ENCODE data around the gene FRAS1.

DNA sequence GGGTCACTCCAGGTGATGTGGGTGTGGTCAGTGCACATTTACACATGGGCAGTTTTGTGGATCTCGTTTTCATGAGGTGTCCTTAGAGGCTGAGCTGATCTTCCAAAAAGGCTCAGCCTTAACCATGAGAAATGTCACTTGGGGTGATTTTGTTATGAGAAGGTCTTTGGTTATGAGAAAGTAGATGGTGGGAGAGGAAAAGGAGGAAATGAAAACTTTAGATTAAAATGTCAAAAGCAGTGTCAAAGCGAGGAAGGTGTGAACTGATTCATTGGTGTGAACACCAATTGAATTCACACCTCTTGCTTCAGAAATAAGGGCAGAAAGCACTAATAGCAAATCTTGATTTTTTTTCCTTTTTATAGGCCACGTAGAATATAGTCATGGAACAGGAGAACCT lies 394.3 kb downstream of the FRAS1 start:
- TF ChIP-seq POLR2AphosphoS5 (IDR thresholded peaks at IDR 0.05; ENCODE audit: borderline replicate concordance, low read depth, low read length) (no peak), EZH2 (IDR thresholded peaks at IDR 0.05) (no peak)
